ENCODE data around the gene IFITM10. TPM values are rescaled to one million over a fixed set of nuclear protein-coding genes. Genes with fewer than 3 reads are reported as not detected.

Gene IFITM10
- total RNA-seq, 2 donors from 2014 or later = 0.17 to 0.42 TPM

DNA sequence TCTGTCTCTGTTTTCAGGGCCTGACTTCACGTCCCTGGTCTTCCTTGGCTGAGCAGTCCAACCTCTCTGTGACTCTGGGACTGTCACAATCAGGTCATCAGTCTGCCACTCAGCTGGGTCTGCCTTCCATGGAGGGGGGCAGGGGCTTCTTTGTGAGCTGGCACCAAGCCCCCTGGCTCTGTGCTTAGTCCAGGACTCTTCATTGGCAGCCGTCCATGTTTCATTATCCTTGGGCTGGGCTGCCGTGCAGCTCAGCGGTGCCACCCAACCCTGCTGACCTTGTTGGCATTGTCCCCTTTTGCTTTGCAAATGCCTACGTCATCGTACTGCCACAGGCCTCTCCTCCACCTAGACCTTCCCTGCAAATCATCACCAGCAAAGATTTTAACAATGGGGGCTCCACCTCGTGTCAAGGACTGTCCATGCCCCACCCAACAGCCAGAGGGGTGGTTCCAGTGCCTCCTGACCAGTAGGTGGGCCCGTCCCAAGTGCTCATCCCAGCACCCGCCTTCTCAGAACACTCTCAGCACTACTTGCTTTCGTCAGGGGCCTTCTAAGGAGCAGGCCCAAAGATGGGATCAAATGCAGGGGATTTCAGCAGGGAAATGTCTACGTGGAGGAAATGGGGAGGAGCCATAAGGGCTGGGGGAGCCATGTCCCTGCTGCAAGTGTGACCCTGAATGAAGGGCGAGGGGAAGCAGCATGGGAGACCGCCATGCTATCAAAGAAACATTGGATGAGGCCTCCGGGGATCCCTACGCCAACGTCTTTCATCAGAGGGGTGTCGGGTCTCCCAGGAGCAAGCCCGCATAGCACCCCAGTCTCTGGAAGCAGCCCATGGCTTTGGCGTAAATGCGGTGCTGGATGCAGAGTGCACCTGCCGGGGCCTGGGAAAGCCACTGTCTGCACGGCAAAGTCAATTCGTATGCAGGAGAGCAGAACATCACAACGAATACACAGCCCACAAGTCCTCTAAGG is 35.2 kb downstream of the IFITM10 start:
- ATAC-seq (replicated peaks) = no peak
- H3K4me3 Mint-ChIP-seq = no peak overlapping the region
- H3K27me3 Mint-ChIP-seq = peaks cover 16% of the 10 kb centered on the region
- H3K9me3 Mint-ChIP-seq = no peaks in the 10 kb centered on the region
- no peaks in the 10 kb centered on the region for H3K4me1 Mint-ChIP-seq
- no peaks in the 10 kb centered on the region for H3K36me3 Mint-ChIP-seq (ENCODE audit: low read depth)
- no peak overlapping the region for H3K27ac Mint-ChIP-seq

DNA sequence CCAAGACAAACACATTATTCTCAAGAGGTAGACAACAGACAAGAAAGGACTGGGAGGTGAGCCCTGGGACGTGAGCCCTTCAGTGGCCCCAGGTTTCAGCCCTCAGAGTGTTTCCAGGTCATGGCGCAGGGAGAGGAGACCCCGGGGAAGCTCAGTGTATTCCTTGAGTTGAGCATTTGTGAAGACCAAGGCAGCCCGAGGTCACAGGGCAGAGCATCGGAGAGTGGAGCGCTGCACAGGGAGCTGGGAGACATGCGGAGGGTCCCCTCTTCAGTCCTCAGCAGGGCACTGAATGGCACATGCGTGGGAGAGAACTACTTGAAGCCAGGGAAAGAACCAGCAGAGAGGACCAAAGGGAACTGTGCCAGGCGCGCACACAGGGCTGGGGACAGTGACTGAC is 41.7 kb downstream of the IFITM10 start:
- Mint-ChIP-seq H3K36me3 (ENCODE audit: low read depth) (no peaks in the 10 kb centered on the region), H3K4me3 (no peak overlapping the region), H3K27ac (no peak overlapping the region), H3K27me3 (peaks cover 25% of the 10 kb centered on the region), H3K4me1 (no peaks in the 10 kb centered on the region), H3K9me3 (no peaks in the 10 kb centered on the region)
- ATAC-seq (replicated peaks) = no peak

DNA sequence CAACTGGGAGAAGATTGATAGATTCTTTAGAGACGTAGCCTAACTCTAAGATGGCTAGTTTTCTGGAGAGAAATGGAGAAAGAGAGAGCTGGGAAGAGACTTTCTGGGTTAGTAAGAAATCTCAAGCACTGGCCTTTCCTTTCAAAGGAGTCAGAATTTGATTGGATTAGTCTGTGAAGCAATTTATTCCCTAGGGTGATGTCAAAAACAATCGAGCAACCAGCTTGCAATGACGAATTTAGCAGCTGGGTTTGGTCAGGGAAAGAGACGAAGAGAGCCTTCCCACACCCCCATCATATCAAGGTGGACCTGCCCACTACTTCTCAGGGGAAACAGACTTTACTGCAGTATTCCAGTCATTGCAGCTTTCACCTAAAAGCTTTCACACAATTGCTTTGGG is 42.6 kb downstream of the IFITM10 start:
- H3K27ac Mint-ChIP-seq = no peak overlapping the region
- H3K9me3 Mint-ChIP-seq = no peaks in the 10 kb centered on the region
- no peak for ATAC-seq (replicated peaks)
- no peaks in the 10 kb centered on the region for H3K4me1 Mint-ChIP-seq
- peaks cover 29% of the 10 kb centered on the region for H3K27me3 Mint-ChIP-seq
- H3K4me3 Mint-ChIP-seq = no peak overlapping the region
- H3K36me3 Mint-ChIP-seq (ENCODE audit: low read depth) = no peaks in the 10 kb centered on the region

DNA sequence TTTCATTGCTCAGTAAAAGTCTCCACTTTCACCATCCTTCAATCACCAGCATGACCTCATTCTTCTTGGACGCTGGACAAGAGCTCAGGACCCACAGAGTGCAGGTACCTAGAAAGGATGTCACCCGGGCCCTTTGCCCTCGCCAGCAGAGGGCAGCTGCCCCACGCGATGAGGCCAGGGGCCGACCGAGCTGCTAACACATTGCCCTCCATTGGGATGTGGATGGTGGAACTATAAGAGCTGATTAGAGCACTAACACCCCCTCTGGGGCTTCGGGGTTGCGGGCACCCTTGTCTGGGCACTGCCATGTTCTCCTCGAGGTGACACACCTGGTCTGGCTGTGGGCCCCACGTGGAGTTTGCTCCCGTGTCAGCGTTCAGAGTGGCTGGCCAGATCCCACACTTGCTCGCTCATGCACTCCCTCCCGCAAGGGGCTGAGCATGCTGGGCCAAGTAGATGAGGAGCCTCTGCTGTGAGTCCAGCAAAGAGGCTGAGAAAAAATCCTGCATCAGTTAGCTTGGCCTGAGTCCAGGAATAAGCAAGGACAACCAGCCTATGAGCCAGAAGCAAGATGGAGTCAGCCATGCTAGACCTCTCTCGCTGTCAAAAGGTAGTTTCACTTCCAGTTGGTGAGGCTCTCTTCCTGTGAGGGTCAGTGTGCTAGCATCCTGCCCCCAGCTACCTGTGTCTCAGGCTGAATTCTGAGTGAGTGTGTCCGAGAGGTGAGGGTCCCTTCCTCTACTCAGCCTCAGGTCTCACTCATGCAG is 43.6 kb downstream of the IFITM10 start:
- H3K4me1 Mint-ChIP-seq = no peaks in the 10 kb centered on the region
- H3K9me3 Mint-ChIP-seq = no peaks in the 10 kb centered on the region
- no peak overlapping the region for H3K4me3 Mint-ChIP-seq
- no peak for ATAC-seq (replicated peaks)
- peaks cover 31% of the 10 kb centered on the region for H3K27me3 Mint-ChIP-seq
- peak overlapping the region; percentile 11 for H3K27ac Mint-ChIP-seq
- H3K36me3 Mint-ChIP-seq (ENCODE audit: low read depth) = no peaks in the 10 kb centered on the region

DNA sequence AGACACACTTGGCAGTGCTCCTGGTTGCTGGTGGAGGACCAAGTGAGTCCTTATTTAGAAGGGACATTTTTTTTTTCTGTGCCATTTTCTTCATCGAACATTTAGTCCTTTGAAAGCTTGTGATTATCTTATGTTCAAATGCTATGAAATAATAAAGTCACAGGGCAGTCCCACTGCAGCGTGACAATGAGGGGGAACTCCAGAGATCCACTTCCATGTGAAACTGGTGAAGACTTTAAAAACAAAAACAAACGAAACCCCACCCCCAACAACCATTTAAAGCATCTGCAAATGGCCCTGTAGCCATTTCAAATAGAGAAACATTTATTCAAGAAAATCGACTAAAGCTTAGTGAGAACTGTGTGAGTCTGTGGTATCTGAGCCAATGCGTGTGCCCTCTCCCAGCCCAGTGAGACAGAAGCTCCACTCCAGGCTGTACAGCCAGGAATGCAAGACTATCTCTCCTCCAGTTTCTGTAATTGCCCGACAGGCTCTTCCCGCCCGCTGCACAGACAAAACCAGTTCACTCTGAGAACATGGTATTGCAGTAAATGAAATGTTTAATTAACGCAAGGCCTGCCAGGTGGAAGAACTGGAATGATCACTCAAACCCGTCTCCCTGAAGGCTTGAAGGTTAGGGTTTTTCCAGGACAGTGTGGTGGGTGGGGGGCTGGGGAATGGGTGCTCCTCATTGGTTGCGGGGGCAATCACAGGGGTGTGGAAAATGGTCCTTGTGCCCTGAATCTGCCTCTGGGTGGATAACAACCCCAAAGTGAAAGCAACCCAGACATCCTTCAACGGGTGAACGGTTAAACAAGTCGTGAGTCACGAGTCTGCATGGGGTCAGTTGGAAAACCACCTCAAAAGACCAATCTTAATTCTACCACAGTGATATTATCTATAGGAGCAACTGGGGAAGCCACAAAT is 45.0 kb downstream of the IFITM10 start:
- peak; percentile 79 for ATAC-seq (replicated peaks)
- Mint-ChIP-seq H3K4me1 (no peaks in the 10 kb centered on the region), H3K4me3 (peak overlapping the region; percentile 40), H3K27me3 (peaks cover 29% of the 10 kb centered on the region), H3K27ac (peak overlapping the region; percentile 11), H3K9me3 (no peaks in the 10 kb centered on the region), H3K36me3 (ENCODE audit: low read depth) (no peaks in the 10 kb centered on the region)

DNA sequence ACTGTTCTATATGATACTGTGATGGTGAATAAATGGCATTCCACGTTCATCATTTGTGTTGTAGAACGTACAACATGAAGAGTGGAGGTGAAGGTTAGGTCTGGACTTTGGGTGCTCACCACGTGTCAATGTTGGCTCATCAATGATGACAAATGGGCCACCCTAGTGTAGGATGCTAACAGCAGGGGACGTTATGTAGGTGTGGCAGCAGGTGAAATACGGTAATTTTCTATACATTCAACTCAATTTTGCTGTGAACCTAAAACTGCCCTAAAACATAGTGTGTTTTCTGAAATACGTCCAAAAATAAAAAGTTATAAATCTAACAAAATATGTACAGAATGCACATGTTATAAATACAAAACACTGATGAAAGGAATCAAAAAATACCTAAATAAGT is 47.2 kb downstream of the IFITM10 start:
- H3K4me1 Mint-ChIP-seq = no peaks in the 10 kb centered on the region

DNA sequence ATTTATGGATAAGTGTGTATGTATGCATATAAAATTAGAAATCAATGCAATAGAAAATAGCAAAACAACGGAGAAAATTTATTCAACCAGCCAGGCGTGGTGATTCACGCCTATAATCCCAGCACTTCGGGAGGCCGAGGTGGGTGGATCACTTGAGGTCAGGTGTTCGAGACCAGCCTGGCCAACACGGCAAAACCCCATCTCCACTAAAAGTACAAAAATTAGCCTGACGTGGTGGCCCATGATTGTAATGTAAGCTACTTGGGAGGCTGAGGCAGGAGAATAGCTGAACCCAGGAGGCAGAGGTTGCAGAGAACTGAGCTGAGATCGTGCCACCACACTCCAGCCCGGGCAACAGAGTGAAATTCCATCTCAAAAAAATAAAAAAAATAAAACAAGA is 47.9 kb downstream of the IFITM10 start:
- Mint-ChIP-seq H3K4me3 (no peak overlapping the region), H3K27ac (no peak overlapping the region), H3K36me3 (ENCODE audit: low read depth) (no peaks in the 10 kb centered on the region), H3K27me3 (peaks cover 30% of the 10 kb centered on the region), H3K4me1 (no peaks in the 10 kb centered on the region), H3K9me3 (no peaks in the 10 kb centered on the region)
- no peak for ATAC-seq (replicated peaks)

More for the DNA sequence above, 47.2 kb downstream of the IFITM10 start:
- ATAC-seq (replicated peaks) = no peak
- Mint-ChIP-seq H3K27me3 (peaks cover 31% of the 10 kb centered on the region), H3K9me3 (no peaks in the 10 kb centered on the region), H3K4me3 (no peak overlapping the region), H3K36me3 (ENCODE audit: low read depth) (no peaks in the 10 kb centered on the region), H3K27ac (no peak overlapping the region)

DNA sequence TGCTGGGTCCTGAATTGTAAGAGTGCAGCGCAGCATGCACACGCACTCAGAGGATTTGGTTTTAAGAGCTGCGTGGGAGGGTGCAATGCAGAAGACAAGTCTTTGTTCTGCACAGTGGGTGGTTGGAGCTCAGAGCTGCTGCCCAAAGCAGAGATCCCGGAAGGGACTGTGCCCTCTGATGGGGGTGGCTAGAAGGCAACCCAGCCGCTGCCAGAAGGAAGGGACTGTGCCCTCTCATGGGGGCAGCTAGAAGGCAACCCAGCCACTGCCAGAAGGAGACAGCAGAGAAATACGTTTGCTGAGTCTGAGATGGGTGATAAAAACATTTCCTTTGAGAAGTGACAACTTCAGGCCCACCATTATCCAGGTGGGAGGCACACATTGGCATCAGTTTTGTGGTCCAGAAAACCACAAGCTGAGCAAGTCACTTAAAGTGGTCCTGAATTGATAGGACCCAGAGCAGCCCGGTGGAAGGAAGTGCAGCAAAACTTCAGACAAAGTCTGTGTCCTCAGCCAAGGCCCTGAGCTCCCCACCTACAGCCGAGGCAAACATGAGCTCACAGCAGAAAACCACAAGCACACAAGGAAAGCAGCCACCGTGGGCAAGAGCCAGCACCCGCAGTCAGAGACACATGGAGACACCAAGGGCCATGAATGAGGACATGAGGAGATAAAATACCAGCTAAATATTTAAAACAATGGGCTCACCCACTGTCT is 49.1 kb downstream of the IFITM10 start:
- peak; percentile 52 for ATAC-seq (replicated peaks)
- Mint-ChIP-seq H3K9me3 (no peaks in the 10 kb centered on the region), H3K27me3 (peaks cover 28% of the 10 kb centered on the region), H3K4me1 (no peaks in the 10 kb centered on the region), H3K4me3 (no peak overlapping the region), H3K27ac (no peak overlapping the region), H3K36me3 (ENCODE audit: low read depth) (no peaks in the 10 kb centered on the region)

DNA sequence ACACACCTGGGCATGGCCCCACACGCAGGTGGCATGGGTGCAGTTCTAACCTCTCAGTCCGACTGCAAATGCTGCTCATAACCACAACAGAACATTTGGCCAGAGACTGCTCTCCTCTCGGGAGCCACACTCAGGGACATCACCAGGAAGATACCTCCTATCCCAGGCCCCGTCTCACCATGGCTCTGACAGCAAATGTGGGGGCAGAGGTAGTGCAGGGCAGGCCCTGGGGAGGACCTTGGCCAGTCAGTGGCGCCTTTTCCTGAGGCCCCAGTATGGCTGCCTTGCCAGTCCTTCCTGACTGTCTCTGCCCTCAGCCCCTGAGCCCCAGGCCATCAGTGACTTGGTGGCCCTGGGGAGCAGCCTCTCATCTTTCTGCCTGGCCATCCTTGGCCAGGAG is 50.6 kb downstream of the IFITM10 start:
- ATAC-seq (replicated peaks) = no peak
- H3K27ac Mint-ChIP-seq = no peak overlapping the region
- no peaks in the 10 kb centered on the region for H3K36me3 Mint-ChIP-seq (ENCODE audit: low read depth)
- H3K4me3 Mint-ChIP-seq = no peak overlapping the region
- H3K9me3 Mint-ChIP-seq = no peaks in the 10 kb centered on the region
- peaks cover 31% of the 10 kb centered on the region for H3K27me3 Mint-ChIP-seq
- H3K4me1 Mint-ChIP-seq = no peaks in the 10 kb centered on the region

DNA sequence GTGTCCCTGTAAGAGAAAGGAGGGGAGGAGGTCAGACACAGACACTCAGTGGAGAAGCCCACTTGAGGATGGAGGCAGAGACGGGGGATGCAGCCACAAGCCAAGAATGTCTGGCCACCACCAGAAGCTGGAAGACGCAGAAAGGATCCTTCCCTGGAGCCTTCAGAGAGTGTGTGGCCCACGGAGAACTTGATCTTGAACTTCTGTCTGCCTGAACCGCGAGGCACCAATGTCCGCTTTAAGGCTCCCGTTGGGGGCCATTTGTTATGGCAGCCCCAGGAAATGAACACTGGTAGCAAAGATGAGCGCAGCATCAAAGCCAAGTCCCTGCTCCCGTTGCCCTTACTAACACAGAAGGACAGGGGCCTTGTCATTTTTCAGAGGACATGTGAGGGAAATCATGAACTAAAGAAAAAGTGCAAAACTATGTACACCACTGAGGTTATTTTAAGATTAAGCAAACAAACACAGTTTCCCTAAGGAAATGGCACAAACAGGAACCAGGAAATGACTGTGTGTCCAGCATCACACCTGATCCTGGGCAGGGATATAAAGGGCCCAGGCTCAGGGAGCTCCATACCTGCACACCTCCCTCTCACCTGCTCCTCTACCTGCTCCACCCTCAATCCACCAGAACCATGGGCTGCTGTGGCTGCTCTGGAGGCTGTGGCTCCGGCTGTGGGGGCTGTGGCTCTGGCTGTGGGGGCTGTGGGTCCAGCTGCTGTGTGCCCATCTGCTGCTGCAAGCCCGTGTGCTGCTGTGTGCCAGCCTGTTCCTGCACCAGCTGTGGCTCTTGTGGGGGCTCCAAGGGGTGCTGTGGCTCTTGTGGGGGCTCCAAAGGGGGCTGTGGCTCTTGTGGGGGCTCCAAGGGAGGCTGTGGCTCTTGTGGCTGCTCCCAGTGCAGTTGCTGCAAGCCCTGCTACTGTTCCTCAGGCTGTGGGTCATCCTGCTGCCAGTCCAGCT is 53.5 kb downstream of the IFITM10 start, which contains the start of gene KRTAP5-6:
Gene KRTAP5-6, plus strand, starts transcription at position 588 of the 963 bp plus-strand sequence. Its CDS starts 51 bp downstream, at position 639.
- no peak within 1 kb of the TSS for H3K4me3 Mint-ChIP-seq
- H3K36me3 Mint-ChIP-seq (ENCODE audit: low read depth) = no peaks in the 10 kb centered on the region
- peaks cover 15% of the 10 kb centered on the region for H3K27me3 Mint-ChIP-seq
- no peaks in the 10 kb centered on the region for H3K9me3 Mint-ChIP-seq
- no peak for ATAC-seq (replicated peaks)
- no peak within 1 kb of the TSS for H3K27ac Mint-ChIP-seq
- H3K4me1 Mint-ChIP-seq = peaks cover 5% of the 10 kb centered on the region

DNA sequence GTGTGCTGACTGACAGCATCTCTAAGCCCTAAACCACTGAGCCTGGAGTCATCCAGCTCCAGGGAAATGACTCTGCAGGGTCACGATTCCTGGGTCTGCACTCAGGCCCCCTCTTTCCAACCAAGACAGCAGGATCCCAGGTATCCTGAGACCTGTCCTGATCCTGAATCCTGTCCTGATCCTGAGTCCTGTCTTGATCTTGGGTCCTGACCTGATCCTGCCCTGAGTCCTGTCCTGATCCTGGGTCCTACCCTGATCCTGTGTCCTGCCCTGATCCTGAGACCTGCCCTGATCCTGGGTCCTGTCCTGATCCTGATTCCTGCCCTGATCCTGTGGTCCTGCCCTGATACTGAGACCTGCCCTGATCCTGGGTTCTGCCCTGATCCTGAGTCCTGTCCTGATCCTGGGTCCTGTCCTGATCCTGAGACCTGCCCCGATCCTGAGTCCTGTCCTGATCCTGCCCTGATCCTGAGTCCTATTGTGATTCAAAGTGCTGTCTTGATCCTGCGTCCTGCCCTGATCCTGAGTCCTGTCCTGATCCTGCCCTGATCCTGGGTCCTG is 54.8 kb downstream of the IFITM10 start:
- no peak overlapping the region for H3K27ac Mint-ChIP-seq
- no peaks in the 10 kb centered on the region for H3K9me3 Mint-ChIP-seq
- H3K36me3 Mint-ChIP-seq (ENCODE audit: low read depth) = no peaks in the 10 kb centered on the region
- H3K4me3 Mint-ChIP-seq = no peak overlapping the region
- no peak for ATAC-seq (replicated peaks)
- H3K4me1 Mint-ChIP-seq = peaks cover 5% of the 10 kb centered on the region
- peaks cover 21% of the 10 kb centered on the region for H3K27me3 Mint-ChIP-seq

DNA sequence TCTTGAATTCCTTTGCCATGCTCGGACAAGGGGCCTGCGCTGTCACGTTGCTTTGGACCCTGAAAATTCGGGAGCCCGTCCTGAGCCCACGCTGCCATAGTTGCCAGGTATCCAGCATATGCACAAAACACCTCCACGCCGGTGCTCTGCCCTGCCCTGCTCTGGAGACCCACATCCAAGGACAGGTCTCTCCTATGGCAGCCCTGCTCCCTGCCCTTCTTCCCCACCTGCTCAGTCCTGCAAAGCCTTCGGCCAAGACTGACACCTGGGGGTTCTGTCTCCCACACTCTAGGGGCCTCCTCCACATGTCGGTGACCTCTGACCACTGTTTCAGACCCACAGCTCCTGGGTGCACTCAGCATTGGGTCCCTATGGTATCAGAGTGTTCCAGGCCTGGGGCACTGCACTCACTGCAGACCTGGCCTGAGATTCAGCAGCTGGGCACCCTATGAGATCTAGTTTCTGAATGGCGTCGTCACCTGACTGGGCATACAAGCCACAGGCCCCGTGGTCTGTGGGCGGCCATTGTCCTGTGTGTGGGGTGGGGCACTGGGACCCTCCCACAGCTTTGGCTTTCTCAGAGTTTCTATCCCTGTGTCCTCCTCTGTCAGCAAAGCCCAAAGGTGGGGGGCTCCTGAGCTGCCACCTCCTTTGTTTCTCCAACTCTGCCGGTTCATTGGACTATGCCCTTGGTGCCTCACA is 55.4 kb downstream of the IFITM10 start:
- Mint-ChIP-seq H3K4me3 (no peak overlapping the region), H3K9me3 (no peaks in the 10 kb centered on the region)

More for the DNA sequence above, 55.4 kb downstream of the IFITM10 start:
- Mint-ChIP-seq H3K27me3 (peaks cover 20% of the 10 kb centered on the region), H3K36me3 (ENCODE audit: low read depth) (no peaks in the 10 kb centered on the region), H3K27ac (no peak overlapping the region), H3K4me1 (peaks cover 5% of the 10 kb centered on the region)
- no peak for ATAC-seq (replicated peaks)
